ENCODE measurements around the gene SLC39A9. TPM values are rescaled to one million over a fixed set of nuclear protein-coding genes. Genes with fewer than 3 reads are reported as not detected.

The SLC39A9 gene
- total RNA-seq, 1 experiment from 2014 or later, result 39.8 TPM

- Histone ChIP-seq H3K9me3 (ENCODE audit: control insufficient read depth, low read depth, low read length) (no peaks in the 10 kb centered on the region), H4K8ac (replicated peaks; ENCODE audit: insufficient read length, low read depth, low read length) (no peak overlapping the region), H2BK15ac (ENCODE audit: low read depth, low read length) (no peak overlapping the region), H3K27me3 (ENCODE audit: insufficient read depth, low read length) (no peaks in the 10 kb centered on the region), H3K18ac (ENCODE audit: insufficient read length, low read depth, low read length) (no peak overlapping the region), H3K23ac (ENCODE audit: insufficient read length, low read depth, low read length) (no peak overlapping the region), H4K20me1 (ENCODE audit: control insufficient read depth, insufficient read depth, insufficient read length) (no peaks in the 10 kb centered on the region), H3K14ac (ENCODE audit: insufficient read depth, low read length) (no peak overlapping the region), H4K91ac (ENCODE audit: insufficient read length, low read depth, low read length) (no peak overlapping the region), H3K23me2 (ENCODE audit: insufficient read length, low read depth, low read length, poor library complexity, severe bottlenecking) (no peaks in the 10 kb centered on the region), H3K4me1 (ENCODE audit: insufficient read depth, low read length) (no peaks in the 10 kb centered on the region), H3K27ac (ENCODE audit: insufficient read length, low read depth, low read length) (no peak overlapping the region), H3K79me2 (ENCODE audit: insufficient read depth, low read length) (no peaks in the 10 kb centered on the region), H2AK5ac (ENCODE audit: insufficient read length, low read length) (no peak overlapping the region), H3K4me2 (ENCODE audit: insufficient read depth, insufficient read length, low read length) (no peak overlapping the region), H2BK120ac (ENCODE audit: low read depth, low read length, poor library complexity, severe bottlenecking) (no peak overlapping the region), H2BK20ac (ENCODE audit: low read depth, low read length, poor library complexity, severe bottlenecking) (no peak overlapping the region), H3K9ac (ENCODE audit: extremely low read depth, insufficient read length, low read length) (no peak overlapping the region), H2AFZ (ENCODE audit: low read length) (no peak overlapping the region), H3K56ac (ENCODE audit: insufficient read length, low read depth, low read length) (no peak overlapping the region), H2BK12ac (ENCODE audit: insufficient read length, low read depth, low read length) (no peak overlapping the region), H2BK5ac (ENCODE audit: insufficient read length, low read length) (no peak overlapping the region), H3T11ph (ENCODE audit: low read length) (no peak overlapping the region), H3K79me1 (ENCODE audit: insufficient read depth, low read depth, low read length, poor library complexity, severe bottlenecking) (no peaks in the 10 kb centered on the region), H4K5ac (ENCODE audit: insufficient read length, low read depth, low read length) (no peak overlapping the region), H3K4ac (ENCODE audit: low read depth, low read length) (no peak overlapping the region)
- Mint-ChIP-seq H3K4me1 (no peaks in the 10 kb centered on the region), H3K36me3 (ENCODE audit: insufficient read depth in 1 of 3, low read depth in 3 of 3) (peaks cover 6 to 20% (median 13%) of the 10 kb centered on the region in 3 experiments; a peak in 6 of 7 replicates), H3K4me3 (no peak overlapping the region), H3K9me3 (no peaks in the 10 kb centered on the region), H3K27me3 (ENCODE audit: low read depth) (no peaks in the 10 kb centered on the region), H3K27ac (no peak overlapping the region)
- WGBS (ENCODE audit: extremely low coverage, insufficient read length, low lambda C conversion rate), result no CpG with 5 or more reads among the region's 1 CpG
- no peak for DNase-seq
- TF ChIP-seq CTCF (conservative IDR thresholded peaks at IDR 0.05), result no peak
Observed at GRCh38 chr14:69459122-69459521, 60.6 kb downstream of the SLC39A9 start.
